CD4-positive, CD25-positive, alpha-beta regulatory T cell (primary cell): Measurements from ENCODE around the gene CLPTM1. TPM values are rescaled to one million over a fixed set of nuclear protein-coding genes. Genes with fewer than 3 reads are reported as not detected.

Source experiments
- ATAC-seq, 2 donors: fragments of 150-1000 bp; cut with Tn5 transposase; one replicate each; pipeline ENCODE4 v1.10.0; 2021; ENCODE audit warnings: low read depth in 2 of 2, moderate number of reproducible peaks in 2 of 2, moderate library complexity in 1 of 2
- DNase-seq, 3 donors: peaks; one replicate each; pipeline versions ENCODE4 v3.0.0 to v3.0.0-alpha.2; 2012 to 2022; ENCODE audit warnings: mixed read lengths in 1 of 3
- H3K27ac ChIP-seq: one replicate; pipeline ENCODE4 v1.7.0; 2013; ENCODE audit warnings: mild to moderate bottlenecking, low read length; ENCODE audit not compliant: insufficient read depth, poor library complexity, severe bottlenecking
- H3K27me3 ChIP-seq: one replicate; pipeline ENCODE4 v1.7.0; 2013; ENCODE audit warnings: low read length; ENCODE audit not compliant: control insufficient read depth, insufficient read depth
- H3K36me3 ChIP-seq: one replicate; pipeline ENCODE4 v1.7.0; 2013; ENCODE audit warnings: mild to moderate bottlenecking, low read length, moderate library complexity; ENCODE audit not compliant: control insufficient read depth, insufficient read depth
- H3K4me1 ChIP-seq: 2 replicates; pipeline ENCODE4 v1.7.0; 2013; ENCODE audit warnings: mild to moderate bottlenecking, low read length; ENCODE audit not compliant: insufficient read depth, control insufficient read depth, poor library complexity, severe bottlenecking
- H3K4me3 ChIP-seq: one replicate; pipeline ENCODE4 v1.7.0; 2013; ENCODE audit warnings: low read depth, mild to moderate bottlenecking, low read length, moderate library complexity
- H3K9me3 ChIP-seq, 2 experiments: 1 replicate in 1 of 2; 2 replicates in 1 of 2; pipeline ENCODE4 v1.7.0; 2013; ENCODE audit warnings: low read length in 2 of 2, mild to moderate bottlenecking in 1 of 2, moderate library complexity in 1 of 2; ENCODE audit not compliant: control insufficient read depth in 2 of 2
- H3K27ac Mint-ChIP-seq, 3 donors: one replicate each; pipeline ENCODE4 v1.8.0; 2020 to 2022; ENCODE audit warnings: mild to moderate bottlenecking in 3 of 3, mixed read lengths in 3 of 3, moderate library complexity in 2 of 3
- H3K27me3 Mint-ChIP-seq: one replicate; pipeline ENCODE4 v1.8.0; 2022; ENCODE audit warnings: mild to moderate bottlenecking, mixed read lengths
- H3K36me3 Mint-ChIP-seq: one replicate; pipeline ENCODE4 v1.8.0; 2020; ENCODE audit warnings: mixed read lengths
- H3K4me1 Mint-ChIP-seq, 4 donors: one replicate each; pipeline ENCODE4 v1.8.0; 2020 to 2022; ENCODE audit warnings: mixed read lengths in 4 of 4, mild to moderate bottlenecking in 1 of 4
- H3K4me3 Mint-ChIP-seq, 4 donors: one replicate each; pipeline ENCODE4 v1.8.0; 2020 to 2022; ENCODE audit warnings: mild to moderate bottlenecking in 4 of 4, mixed read lengths in 4 of 4, moderate library complexity in 3 of 4
- H3K9me3 Mint-ChIP-seq, 7 donors: one replicate each; pipeline ENCODE4 v1.8.0; 2020 to 2022; ENCODE audit warnings: mixed read lengths in 7 of 7, mild to moderate bottlenecking in 3 of 7, moderate library complexity in 2 of 7
- polyA plus RNA-seq, 4 donors: library from polyadenylated mRNA; unstranded; fragments of 300-500 nt; fragmentation: Illumina TruSeq; gene quantifications; one replicate each; pipeline ENCODE4 v1.2.3, GENCODE V29; 2021
- total RNA-seq: library from RNA; stranded (reverse); gene quantifications from one replicate; pipeline ENCODE4 v1.2.3, GENCODE V29; 2022

Gene CLPTM1, protein sequence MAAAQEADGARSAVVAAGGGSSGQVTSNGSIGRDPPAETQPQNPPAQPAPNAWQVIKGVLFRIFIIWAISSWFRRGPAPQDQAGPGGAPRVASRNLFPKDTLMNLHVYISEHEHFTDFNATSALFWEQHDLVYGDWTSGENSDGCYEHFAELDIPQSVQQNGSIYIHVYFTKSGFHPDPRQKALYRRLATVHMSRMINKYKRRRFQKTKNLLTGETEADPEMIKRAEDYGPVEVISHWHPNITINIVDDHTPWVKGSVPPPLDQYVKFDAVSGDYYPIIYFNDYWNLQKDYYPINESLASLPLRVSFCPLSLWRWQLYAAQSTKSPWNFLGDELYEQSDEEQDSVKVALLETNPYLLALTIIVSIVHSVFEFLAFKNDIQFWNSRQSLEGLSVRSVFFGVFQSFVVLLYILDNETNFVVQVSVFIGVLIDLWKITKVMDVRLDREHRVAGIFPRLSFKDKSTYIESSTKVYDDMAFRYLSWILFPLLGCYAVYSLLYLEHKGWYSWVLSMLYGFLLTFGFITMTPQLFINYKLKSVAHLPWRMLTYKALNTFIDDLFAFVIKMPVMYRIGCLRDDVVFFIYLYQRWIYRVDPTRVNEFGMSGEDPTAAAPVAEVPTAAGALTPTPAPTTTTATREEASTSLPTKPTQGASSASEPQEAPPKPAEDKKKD
- total RNA-seq, result 81.5 TPM
- 10 to 100 TPM; 16.7 to 20.3 (median 19.2) TPM for polyA plus RNA-seq

DNA sequence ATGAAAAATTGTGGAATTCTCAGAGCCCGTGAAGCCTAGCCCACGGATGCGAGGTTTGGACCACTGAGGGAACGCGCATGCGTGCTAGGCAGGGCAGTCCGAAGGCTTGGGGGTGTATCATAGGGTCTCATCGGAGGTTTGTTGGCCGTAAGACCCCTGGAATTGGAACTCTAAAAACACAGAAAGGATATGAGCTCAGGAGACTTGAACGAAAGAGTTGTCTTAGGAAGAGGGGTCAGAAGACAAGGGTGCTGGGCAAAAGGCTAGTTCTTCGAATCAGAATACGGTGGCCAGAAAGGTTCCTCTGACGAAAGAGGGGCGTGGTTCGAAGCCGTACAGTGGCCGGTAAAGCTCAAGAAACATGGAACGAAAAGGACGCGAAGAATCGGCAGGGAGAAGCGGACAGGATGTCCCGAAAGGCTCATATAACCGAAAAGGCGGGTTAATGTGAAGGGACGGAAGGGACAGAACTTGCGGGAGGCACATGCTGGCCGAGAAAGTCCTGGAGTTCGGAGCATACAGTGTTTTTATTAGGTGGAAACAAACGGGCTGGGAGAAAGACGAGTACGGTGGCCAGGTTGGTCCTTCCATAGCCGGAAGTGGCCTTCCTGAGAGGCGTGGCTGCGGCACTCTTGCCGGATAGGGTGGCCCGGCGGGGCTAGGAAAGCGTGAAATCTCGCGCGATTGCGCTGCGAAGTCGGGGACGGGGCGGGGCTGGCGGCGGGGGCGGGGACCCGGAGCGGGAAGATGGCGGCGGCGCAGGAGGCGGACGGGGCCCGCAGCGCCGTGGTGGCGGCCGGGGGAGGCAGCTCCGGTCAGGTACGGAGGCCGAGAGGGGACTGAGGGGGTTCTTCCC is at the start of gene CLPTM1:
CLPTM1 (plus strand) TSS at position 732 of the 856 bp plus-strand sequence; CDS start at position 748, 16 bp downstream.
- Mint-ChIP-seq H3K9me3 (no peaks in the 10 kb centered on the region), H3K4me3 (peak within 1 kb of the TSS; percentile 95 to 97 (median 96)), H3K4me1 (peaks cover 0 to 60% (median 33%) of the 10 kb centered on the region in 4 donors), H3K27ac (peak within 1 kb of the TSS; percentile 97 to 99 (median 97)), H3K36me3 (no peaks in the 10 kb centered on the region), H3K27me3 (peaks cover 4% of the 10 kb centered on the region)
- H3K4me3 ChIP-seq, result peak within 1 kb of the TSS; percentile 98
- H3K36me3 ChIP-seq, result peaks cover 12% of the 10 kb centered on the region
- DNase-seq (peak; percentile 94 to 98 (median 97)), ATAC-seq (peak; percentile 93 to 95)
- H3K4me1 ChIP-seq, result peaks cover 37% of the 10 kb centered on the region
- no peaks in the 10 kb centered on the region for H3K9me3 ChIP-seq
- H3K27ac ChIP-seq, result peak within 1 kb of the TSS; percentile 89
- H3K27me3 ChIP-seq, result no peaks in the 10 kb centered on the region

DNA sequence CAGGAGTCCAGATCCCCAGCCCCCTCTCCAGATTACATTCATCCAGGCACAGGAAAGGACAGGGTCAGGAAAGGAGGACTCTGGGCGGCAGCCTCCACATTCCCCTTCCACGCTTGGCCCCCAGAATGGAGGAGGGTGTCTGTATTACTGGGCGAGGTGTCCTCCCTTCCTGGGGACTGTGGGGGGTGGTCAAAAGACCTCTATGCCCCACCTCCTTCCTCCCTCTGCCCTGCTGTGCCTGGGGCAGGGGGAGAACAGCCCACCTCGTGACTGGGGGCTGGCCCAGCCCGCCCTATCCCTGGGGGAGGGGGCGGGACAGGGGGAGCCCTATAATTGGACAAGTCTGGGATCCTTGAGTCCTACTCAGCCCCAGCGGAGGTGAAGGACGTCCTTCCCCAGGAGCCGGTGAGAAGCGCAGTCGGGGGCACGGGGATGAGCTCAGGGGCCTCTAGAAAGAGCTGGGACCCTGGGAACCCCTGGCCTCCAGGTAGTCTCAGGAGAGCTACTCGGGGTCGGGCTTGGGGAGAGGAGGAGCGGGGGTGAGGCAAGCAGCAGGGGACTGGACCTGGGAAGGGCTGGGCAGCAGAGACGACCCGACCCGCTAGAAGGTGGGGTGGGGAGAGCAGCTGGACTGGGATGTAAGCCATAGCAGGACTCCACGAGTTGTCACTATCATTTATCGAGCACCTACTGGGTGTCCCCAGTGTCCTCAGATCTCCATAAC is 49.6 kb upstream of the CLPTM1 start, which contains the start of gene APOE:
APOE (plus strand) TSS at position 360 of the 724 bp plus-strand sequence. CDS start 829 bp downstream, outside the sequence.
- H3K9me3 Mint-ChIP-seq, result no peaks in the 10 kb centered on the region
- no peak within 1 kb of the TSS for H3K4me3 ChIP-seq
- DNase-seq, result no peak
- H3K27ac ChIP-seq, result no peak within 1 kb of the TSS
- H3K27me3 ChIP-seq, result no peaks in the 10 kb centered on the region
- H3K9me3 ChIP-seq, result no peaks in the 10 kb centered on the region
- H3K36me3 Mint-ChIP-seq, result no peaks in the 10 kb centered on the region
- peaks cover 19% of the 10 kb centered on the region for H3K36me3 ChIP-seq
- peaks cover 3% of the 10 kb centered on the region for H3K4me1 ChIP-seq
- no peak for ATAC-seq
- peaks cover 35% of the 10 kb centered on the region for H3K27me3 Mint-ChIP-seq
- H3K27ac Mint-ChIP-seq, result no peak within 1 kb of the TSS
- H3K4me3 Mint-ChIP-seq, result peak within 1 kb of the TSS in 1 of 4 donors; percentile 60
- peaks cover 0 to 15% (median 3%) of the 10 kb centered on the region in 4 donors for H3K4me1 Mint-ChIP-seq

DNA sequence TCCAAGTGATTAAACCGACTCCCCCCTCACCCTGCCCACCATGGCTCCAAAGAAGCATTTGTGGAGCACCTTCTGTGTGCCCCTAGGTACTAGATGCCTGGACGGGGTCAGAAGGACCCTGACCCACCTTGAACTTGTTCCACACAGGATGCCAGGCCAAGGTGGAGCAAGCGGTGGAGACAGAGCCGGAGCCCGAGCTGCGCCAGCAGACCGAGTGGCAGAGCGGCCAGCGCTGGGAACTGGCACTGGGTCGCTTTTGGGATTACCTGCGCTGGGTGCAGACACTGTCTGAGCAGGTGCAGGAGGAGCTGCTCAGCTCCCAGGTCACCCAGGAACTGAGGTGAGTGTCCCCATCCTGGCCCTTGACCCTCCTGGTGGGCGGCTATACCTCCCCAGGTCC is 47.6 kb upstream of the CLPTM1 start:
- DNase-seq (no peak), ATAC-seq (no peak)
- H3K36me3 Mint-ChIP-seq, result no peaks in the 10 kb centered on the region
- Histone ChIP-seq H3K36me3 (peaks cover 6% of the 10 kb centered on the region), H3K27ac (no peak overlapping the region), H3K4me1 (peaks cover 3% of the 10 kb centered on the region), H3K27me3 (no peaks in the 10 kb centered on the region), H3K4me3 (no peak overlapping the region), H3K9me3 (no peaks in the 10 kb centered on the region)
- H3K27ac Mint-ChIP-seq, result no peak overlapping the region
- peaks cover 41% of the 10 kb centered on the region for H3K27me3 Mint-ChIP-seq
- H3K4me3 Mint-ChIP-seq, result no peak overlapping the region
- no peaks in the 10 kb centered on the region for H3K9me3 Mint-ChIP-seq
- peaks cover 0 to 13% (median 3%) of the 10 kb centered on the region in 4 donors for H3K4me1 Mint-ChIP-seq

DNA sequence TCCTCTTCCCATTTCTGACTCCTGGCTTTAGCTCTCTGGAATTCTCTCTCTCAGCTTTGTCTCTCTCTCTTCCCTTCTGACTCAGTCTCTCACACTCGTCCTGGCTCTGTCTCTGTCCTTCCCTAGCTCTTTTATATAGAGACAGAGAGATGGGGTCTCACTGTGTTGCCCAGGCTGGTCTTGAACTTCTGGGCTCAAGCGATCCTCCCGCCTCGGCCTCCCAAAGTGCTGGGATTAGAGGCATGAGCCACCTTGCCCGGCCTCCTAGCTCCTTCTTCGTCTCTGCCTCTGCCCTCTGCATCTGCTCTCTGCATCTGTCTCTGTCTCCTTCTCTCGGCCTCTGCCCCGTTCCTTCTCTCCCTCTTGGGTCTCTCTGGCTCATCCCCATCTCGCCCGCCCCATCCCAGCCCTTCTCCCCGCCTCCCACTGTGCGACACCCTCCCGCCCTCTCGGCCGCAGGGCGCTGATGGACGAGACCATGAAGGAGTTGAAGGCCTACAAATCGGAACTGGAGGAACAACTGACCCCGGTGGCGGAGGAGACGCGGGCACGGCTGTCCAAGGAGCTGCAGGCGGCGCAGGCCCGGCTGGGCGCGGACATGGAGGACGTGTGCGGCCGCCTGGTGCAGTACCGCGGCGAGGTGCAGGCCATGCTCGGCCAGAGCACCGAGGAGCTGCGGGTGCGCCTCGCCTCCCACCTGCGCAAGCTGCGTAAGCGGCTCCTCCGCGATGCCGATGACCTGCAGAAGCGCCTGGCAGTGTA is 46.9 kb upstream of the CLPTM1 start:
- H3K4me1 ChIP-seq, result peaks cover 3% of the 10 kb centered on the region
- no peak overlapping the region for H3K27ac ChIP-seq
- peaks cover 0 to 13% (median 6%) of the 10 kb centered on the region in 4 donors for H3K4me1 Mint-ChIP-seq
- H3K27me3 ChIP-seq, result no peaks in the 10 kb centered on the region
- H3K27ac Mint-ChIP-seq, result no peak overlapping the region
- peaks cover under 1% of the 10 kb centered on the region for H3K36me3 ChIP-seq
- no peaks in the 10 kb centered on the region for H3K36me3 Mint-ChIP-seq
- ATAC-seq (no peak), DNase-seq (no peak)
- H3K9me3 ChIP-seq, result no peaks in the 10 kb centered on the region
- H3K9me3 Mint-ChIP-seq, result no peaks in the 10 kb centered on the region
- no peak overlapping the region for H3K4me3 ChIP-seq
- H3K4me3 Mint-ChIP-seq, result peak overlapping the region in 1 of 4 donors; percentile 11
- peaks cover 47% of the 10 kb centered on the region for H3K27me3 Mint-ChIP-seq

DNA sequence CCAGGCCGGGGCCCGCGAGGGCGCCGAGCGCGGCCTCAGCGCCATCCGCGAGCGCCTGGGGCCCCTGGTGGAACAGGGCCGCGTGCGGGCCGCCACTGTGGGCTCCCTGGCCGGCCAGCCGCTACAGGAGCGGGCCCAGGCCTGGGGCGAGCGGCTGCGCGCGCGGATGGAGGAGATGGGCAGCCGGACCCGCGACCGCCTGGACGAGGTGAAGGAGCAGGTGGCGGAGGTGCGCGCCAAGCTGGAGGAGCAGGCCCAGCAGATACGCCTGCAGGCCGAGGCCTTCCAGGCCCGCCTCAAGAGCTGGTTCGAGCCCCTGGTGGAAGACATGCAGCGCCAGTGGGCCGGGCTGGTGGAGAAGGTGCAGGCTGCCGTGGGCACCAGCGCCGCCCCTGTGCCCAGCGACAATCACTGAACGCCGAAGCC is 46.3 kb upstream of the CLPTM1 start:
- ATAC-seq, result no peak
- Histone ChIP-seq H3K27me3 (no peaks in the 10 kb centered on the region), H3K36me3 (no peaks in the 10 kb centered on the region), H3K9me3 (no peaks in the 10 kb centered on the region), H3K4me3 (no peak overlapping the region), H3K4me1 (peaks cover 3% of the 10 kb centered on the region), H3K27ac (no peak overlapping the region)
- Mint-ChIP-seq H3K27ac (no peak overlapping the region), H3K4me3 (no peak overlapping the region), H3K4me1 (peaks cover 0 to 13% (median 5%) of the 10 kb centered on the region in 4 donors), H3K9me3 (no peaks in the 10 kb centered on the region), H3K27me3 (peaks cover 53% of the 10 kb centered on the region), H3K36me3 (no peaks in the 10 kb centered on the region)
- DNase-seq, result no peak

DNA sequence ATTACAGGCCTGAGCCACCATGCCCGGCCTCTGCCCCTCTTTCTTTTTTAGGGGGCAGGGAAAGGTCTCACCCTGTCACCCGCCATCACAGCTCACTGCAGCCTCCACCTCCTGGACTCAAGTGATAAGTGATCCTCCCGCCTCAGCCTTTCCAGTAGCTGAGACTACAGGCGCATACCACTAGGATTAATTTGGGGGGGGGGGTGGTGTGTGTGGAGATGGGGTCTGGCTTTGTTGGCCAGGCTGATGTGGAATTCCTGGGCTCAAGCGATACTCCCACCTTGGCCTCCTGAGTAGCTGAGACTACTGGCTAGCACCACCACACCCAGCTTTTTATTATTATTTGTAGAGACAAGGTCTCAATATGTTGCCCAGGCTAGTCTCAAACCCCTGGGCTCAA is 45.4 kb upstream of the CLPTM1 start:
- H3K9me3 ChIP-seq, result no peaks in the 10 kb centered on the region
- ATAC-seq (no peak), DNase-seq (no peak)
- no peaks in the 10 kb centered on the region for H3K36me3 ChIP-seq
- no peak overlapping the region for H3K4me3 ChIP-seq
- H3K27me3 ChIP-seq, result no peaks in the 10 kb centered on the region
- peaks cover 0 to 22% (median 8%) of the 10 kb centered on the region in 4 donors for H3K4me1 Mint-ChIP-seq
- peaks cover 9% of the 10 kb centered on the region for H3K4me1 ChIP-seq
- H3K4me3 Mint-ChIP-seq, result no peak overlapping the region
- H3K27ac Mint-ChIP-seq, result no peak overlapping the region
- no peaks in the 10 kb centered on the region for H3K36me3 Mint-ChIP-seq
- H3K27me3 Mint-ChIP-seq, result peaks cover 53% of the 10 kb centered on the region
- no peak overlapping the region for H3K27ac ChIP-seq
- H3K9me3 Mint-ChIP-seq, result no peaks in the 10 kb centered on the region
